Measurements from ENCODE around the gene FCAR.

GRCh38 chr19:54882758-54883157 is 8.7 kb downstream of the FCAR start:
- TF ChIP-seq POLR2AphosphoS5 (IDR thresholded peaks at IDR 0.05; ENCODE audit: low read depth, low read length) (no peak), CTCF (IDR thresholded peaks at IDR 0.05) (no peak), TCF7L2 (IDR thresholded peaks at IDR 0.05; ENCODE audit: low read depth, low read length) (no peak)
- TF ChIP-seq, protein P1, sequence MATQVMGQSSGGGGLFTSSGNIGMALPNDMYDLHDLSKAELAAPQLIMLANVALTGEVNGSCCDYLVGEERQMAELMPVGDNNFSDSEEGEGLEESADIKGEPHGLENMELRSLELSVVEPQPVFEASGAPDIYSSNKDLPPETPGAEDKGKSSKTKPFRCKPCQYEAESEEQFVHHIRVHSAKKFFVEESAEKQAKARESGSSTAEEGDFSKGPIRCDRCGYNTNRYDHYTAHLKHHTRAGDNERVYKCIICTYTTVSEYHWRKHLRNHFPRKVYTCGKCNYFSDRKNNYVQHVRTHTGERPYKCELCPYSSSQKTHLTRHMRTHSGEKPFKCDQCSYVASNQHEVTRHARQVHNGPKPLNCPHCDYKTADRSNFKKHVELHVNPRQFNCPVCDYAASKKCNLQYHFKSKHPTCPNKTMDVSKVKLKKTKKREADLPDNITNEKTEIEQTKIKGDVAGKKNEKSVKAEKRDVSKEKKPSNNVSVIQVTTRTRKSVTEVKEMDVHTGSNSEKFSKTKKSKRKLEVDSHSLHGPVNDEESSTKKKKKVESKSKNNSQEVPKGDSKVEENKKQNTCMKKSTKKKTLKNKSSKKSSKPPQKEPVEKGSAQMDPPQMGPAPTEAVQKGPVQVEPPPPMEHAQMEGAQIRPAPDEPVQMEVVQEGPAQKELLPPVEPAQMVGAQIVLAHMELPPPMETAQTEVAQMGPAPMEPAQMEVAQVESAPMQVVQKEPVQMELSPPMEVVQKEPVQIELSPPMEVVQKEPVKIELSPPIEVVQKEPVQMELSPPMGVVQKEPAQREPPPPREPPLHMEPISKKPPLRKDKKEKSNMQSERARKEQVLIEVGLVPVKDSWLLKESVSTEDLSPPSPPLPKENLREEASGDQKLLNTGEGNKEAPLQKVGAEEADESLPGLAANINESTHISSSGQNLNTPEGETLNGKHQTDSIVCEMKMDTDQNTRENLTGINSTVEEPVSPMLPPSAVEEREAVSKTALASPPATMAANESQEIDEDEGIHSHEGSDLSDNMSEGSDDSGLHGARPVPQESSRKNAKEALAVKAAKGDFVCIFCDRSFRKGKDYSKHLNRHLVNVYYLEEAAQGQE (IDR thresholded peaks at IDR 0.05; ENCODE audit: insufficient read depth in 1 of 2, low read depth in 2 of 2, low read length in 1 of 2) = no peak

Measured in Panc1 (cell line).